HepG2 (cell line): Measurements from ENCODE around the gene BABAM2. TPM values are rescaled to one million over a fixed set of nuclear protein-coding genes. Genes with fewer than 3 reads are reported as not detected.
A peak's percentile ranks its signal among the peaks of the same experiment; 100 is the strongest.

ENCODE experiments used
- CC2D1A ChIP-seq: sonication (generic); formaldehyde crosslinking; IDR thresholded peaks from 2 replicates; pipeline ENCODE4 v1.8.1; 2023; ENCODE audit warnings: mild to moderate bottlenecking, missing genetic modification reagents
- CREB1 ChIP-seq, 2 experiments: fragments of 450-650 bp in 1 of 2; IDR thresholded peaks; 2 replicates each; pipeline ENCODE4 v1.6.1; 2016 to 2017; ENCODE audit warnings: control low read depth in 1 of 2, mild to moderate bottlenecking in 1 of 2, missing compliant biosample characterization in 1 of 2, missing genetic modification characterization in 1 of 2
- CREM ChIP-seq, 2 experiments: sonication (generic) in 1 of 2; formaldehyde crosslinking in 1 of 2; IDR thresholded peaks; 2 replicates each; pipeline versions ENCODE4 v1.4.0 to v1.6.1; 2016 to 2020; ENCODE audit warnings: antibody characterized with exemption in 1 of 2, mild to moderate bottlenecking in 1 of 2, missing genetic modification reagents in 1 of 2
- EEA1 ChIP-seq: sonication (generic); formaldehyde crosslinking; IDR thresholded peaks from 2 replicates; pipeline ENCODE4 v1.5.1; 2020; ENCODE audit warnings: mild to moderate bottlenecking, missing genetic modification reagents, borderline replicate concordance
- GZF1 ChIP-seq: sonication (generic); formaldehyde crosslinking; IDR thresholded peaks from 2 replicates; pipeline ENCODE4 v1.5.1; 2020; ENCODE audit warnings: mild to moderate bottlenecking, missing genetic modification reagents
- RARA ChIP-seq: IDR thresholded peaks from 2 replicates; pipeline ENCODE4 v1.6.1; 2016; ENCODE audit warnings: missing genetic modification reagents, missing compliant biosample characterization
- SNRNP70 ChIP-seq: fragments of 200-400 bp; formaldehyde crosslinking; IDR thresholded peaks from 2 replicates; pipeline ENCODE4 v1.6.1; 2017; ENCODE audit warnings: mild to moderate bottlenecking, low read depth, low read length, moderate library complexity
- SOX5 ChIP-seq: IDR thresholded peaks from 2 replicates; pipeline ENCODE4 v1.6.1; 2016; ENCODE audit warnings: borderline replicate concordance
- SOX6 ChIP-seq, 2 experiments: fragments of 450-650 bp in 1 of 2; sonication (generic) in 1 of 2; formaldehyde crosslinking in 1 of 2; IDR thresholded peaks; 2 replicates each; pipeline versions ENCODE4 v1.4.0 to v1.6.1; 2017 to 2020; ENCODE audit warnings: antibody characterized with exemption in 1 of 2, mild to moderate bottlenecking in 1 of 2, missing genetic modification reagents in 1 of 2
- TBP ChIP-seq: sonication (generic); formaldehyde crosslinking; IDR thresholded peaks from 2 replicates; pipeline ENCODE4 v1.5.0; 2020; ENCODE audit warnings: missing genetic modification reagents
- ZMYM2 ChIP-seq: sonication (generic); formaldehyde crosslinking; IDR thresholded peaks from 2 replicates; pipeline ENCODE4 v1.8.0; 2022; ENCODE audit warnings: mild to moderate bottlenecking, missing genetic modification reagents
- ZNF44 ChIP-seq: sonication (generic); formaldehyde crosslinking; IDR thresholded peaks from 2 replicates; pipeline ENCODE4 v1.5.1; 2020; ENCODE audit warnings: mild to moderate bottlenecking, missing genetic modification reagents
- ZNF549 ChIP-seq: sonication (generic); formaldehyde crosslinking; IDR thresholded peaks from 2 replicates; pipeline ENCODE4 v1.5.0; 2020; ENCODE audit warnings: missing genetic modification reagents
- ZNF839 ChIP-seq: sonication (generic); formaldehyde crosslinking; IDR thresholded peaks from 2 replicates; pipeline ENCODE4 v1.4.0; 2020; ENCODE audit warnings: missing genetic modification reagents, mild to moderate bottlenecking, borderline replicate concordance
- polyA plus RNA-seq, 8 experiments: library from polyadenylated mRNA; depleted of rRNA in 3 of 8; stranded (reverse) in 7 of 8; unstranded in 1 of 8; fragments of >200 nt; fragmentation: Illumina TruSeq in 4 of 8; extraction: Trizol in 4 of 8; gene quantifications; 2 replicates each; pipeline versions ENCODE4 v1.2.1 to v1.2.3, GENCODE V29; 2011 to 2016; ENCODE audit warnings: low read depth in 4 of 8, missing spikeins in 1 of 8, mixed read lengths in 1 of 8; ENCODE audit not compliant: insufficient read depth in 1 of 8
- total RNA-seq, 5 experiments: library from RNA; depleted of rRNA; stranded (reverse); fragments of >200 nt; fragmentation: Illumina TruSeq; extraction: Trizol; gene quantifications; 2 replicates each; pipeline ENCODE4 v1.2.3, GENCODE V29; 2016; ENCODE audit warnings: low read depth in 1 of 5
- TF ChIP-seq, protein P1 (sequence below): sonication (generic); formaldehyde crosslinking; IDR thresholded peaks from 2 replicates; pipeline ENCODE4 v1.4.0; 2020; ENCODE audit warnings: missing genetic modification reagents
- TF ChIP-seq, protein P2 (sequence below): IDR thresholded peaks from 2 replicates; pipeline ENCODE4 v1.4.0; 2020; ENCODE audit warnings: mild to moderate bottlenecking, missing genetic modification reagents
- TF ChIP-seq, protein P3 (sequence below): sonication (generic); formaldehyde crosslinking; IDR thresholded peaks from 2 replicates; pipeline ENCODE4 v1.9.0; 2022; ENCODE audit warnings: missing genetic modification reagents, mild to moderate bottlenecking, borderline replicate concordance
- TF ChIP-seq, protein P4 (sequence below): sonication (generic); formaldehyde crosslinking; IDR thresholded peaks from 2 replicates; pipeline ENCODE4 v1.8.1; 2023; ENCODE audit warnings: mild to moderate bottlenecking, inconsistent platforms, moderate library complexity, missing genetic modification reagents, borderline replicate concordance

BABAM2 gene
- total and polyA plus RNA-seq, 2 of the 13 experiments (the other 11 are each of a cell fraction or from before 2014, with no cell fraction given), result 24.9 to 28.0 TPM

DNA sequence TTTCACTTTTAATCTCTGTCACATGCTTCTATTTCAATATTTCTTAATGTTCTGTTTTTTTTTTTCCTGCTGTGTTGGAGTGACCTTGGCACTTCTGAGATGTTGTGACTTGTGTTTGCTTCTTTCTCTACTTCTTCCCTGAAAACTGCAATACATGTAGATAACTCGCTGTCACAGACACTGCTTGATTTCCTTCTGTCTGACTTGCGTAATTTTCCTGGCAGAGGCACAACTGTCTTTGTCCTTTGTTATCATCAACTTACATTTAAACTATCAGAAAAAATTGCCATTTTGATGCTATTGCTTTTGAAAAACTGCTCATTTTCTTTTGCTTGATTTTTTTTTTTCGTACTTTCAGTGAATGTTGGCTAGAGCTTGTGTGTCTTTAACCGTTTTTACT is 69.0 kb downstream of the BABAM2 start (continued):
- TF ChIP-seq, protein P1, sequence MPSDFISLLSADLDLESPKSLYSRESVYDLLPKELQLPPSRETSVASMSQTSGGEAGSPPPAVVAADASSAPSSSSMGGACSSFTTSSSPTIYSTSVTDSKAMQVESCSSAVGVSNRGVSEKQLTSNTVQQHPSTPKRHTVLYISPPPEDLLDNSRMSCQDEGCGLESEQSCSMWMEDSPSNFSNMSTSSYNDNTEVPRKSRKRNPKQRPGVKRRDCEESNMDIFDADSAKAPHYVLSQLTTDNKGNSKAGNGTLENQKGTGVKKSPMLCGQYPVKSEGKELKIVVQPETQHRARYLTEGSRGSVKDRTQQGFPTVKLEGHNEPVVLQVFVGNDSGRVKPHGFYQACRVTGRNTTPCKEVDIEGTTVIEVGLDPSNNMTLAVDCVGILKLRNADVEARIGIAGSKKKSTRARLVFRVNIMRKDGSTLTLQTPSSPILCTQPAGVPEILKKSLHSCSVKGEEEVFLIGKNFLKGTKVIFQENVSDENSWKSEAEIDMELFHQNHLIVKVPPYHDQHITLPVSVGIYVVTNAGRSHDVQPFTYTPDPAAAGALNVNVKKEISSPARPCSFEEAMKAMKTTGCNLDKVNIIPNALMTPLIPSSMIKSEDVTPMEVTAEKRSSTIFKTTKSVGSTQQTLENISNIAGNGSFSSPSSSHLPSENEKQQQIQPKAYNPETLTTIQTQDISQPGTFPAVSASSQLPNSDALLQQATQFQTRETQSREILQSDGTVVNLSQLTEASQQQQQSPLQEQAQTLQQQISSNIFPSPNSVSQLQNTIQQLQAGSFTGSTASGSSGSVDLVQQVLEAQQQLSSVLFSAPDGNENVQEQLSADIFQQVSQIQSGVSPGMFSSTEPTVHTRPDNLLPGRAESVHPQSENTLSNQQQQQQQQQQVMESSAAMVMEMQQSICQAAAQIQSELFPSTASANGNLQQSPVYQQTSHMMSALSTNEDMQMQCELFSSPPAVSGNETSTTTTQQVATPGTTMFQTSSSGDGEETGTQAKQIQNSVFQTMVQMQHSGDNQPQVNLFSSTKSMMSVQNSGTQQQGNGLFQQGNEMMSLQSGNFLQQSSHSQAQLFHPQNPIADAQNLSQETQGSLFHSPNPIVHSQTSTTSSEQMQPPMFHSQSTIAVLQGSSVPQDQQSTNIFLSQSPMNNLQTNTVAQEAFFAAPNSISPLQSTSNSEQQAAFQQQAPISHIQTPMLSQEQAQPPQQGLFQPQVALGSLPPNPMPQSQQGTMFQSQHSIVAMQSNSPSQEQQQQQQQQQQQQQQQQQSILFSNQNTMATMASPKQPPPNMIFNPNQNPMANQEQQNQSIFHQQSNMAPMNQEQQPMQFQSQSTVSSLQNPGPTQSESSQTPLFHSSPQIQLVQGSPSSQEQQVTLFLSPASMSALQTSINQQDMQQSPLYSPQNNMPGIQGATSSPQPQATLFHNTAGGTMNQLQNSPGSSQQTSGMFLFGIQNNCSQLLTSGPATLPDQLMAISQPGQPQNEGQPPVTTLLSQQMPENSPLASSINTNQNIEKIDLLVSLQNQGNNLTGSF, result no peak
- no peak for TF ChIP-seq ZNF44
- TF ChIP-seq EEA1 (CRISPR knock-in tag), result no peak
- TF ChIP-seq SOX6 (IDR thresholded peaks at IDR 0.05), result no peak
- TF ChIP-seq SOX6 (CRISPR knock-in tag; IDR thresholded peaks at IDR 0.05), result peak; percentile 42; the same call in 1 of the 2 replicates
- no peak for TF ChIP-seq CC2D1A (CRISPR knock-in tag)
- TF ChIP-seq SOX5 (CRISPR knock-in tag), result peak; percentile 73; the same call in 1 of the 2 replicates
- no peak for TF ChIP-seq ZNF839
- TF ChIP-seq, protein P2, sequence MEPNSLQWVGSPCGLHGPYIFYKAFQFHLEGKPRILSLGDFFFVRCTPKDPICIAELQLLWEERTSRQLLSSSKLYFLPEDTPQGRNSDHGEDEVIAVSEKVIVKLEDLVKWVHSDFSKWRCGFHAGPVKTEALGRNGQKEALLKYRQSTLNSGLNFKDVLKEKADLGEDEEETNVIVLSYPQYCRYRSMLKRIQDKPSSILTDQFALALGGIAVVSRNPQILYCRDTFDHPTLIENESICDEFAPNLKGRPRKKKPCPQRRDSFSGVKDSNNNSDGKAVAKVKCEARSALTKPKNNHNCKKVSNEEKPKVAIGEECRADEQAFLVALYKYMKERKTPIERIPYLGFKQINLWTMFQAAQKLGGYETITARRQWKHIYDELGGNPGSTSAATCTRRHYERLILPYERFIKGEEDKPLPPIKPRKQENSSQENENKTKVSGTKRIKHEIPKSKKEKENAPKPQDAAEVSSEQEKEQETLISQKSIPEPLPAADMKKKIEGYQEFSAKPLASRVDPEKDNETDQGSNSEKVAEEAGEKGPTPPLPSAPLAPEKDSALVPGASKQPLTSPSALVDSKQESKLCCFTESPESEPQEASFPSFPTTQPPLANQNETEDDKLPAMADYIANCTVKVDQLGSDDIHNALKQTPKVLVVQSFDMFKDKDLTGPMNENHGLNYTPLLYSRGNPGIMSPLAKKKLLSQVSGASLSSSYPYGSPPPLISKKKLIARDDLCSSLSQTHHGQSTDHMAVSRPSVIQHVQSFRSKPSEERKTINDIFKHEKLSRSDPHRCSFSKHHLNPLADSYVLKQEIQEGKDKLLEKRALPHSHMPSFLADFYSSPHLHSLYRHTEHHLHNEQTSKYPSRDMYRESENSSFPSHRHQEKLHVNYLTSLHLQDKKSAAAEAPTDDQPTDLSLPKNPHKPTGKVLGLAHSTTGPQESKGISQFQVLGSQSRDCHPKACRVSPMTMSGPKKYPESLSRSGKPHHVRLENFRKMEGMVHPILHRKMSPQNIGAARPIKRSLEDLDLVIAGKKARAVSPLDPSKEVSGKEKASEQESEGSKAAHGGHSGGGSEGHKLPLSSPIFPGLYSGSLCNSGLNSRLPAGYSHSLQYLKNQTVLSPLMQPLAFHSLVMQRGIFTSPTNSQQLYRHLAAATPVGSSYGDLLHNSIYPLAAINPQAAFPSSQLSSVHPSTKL (CRISPR knock-in tag), result peak; percentile 72
- TF ChIP-seq ZMYM2, result no peak
- TF ChIP-seq, protein P3, sequence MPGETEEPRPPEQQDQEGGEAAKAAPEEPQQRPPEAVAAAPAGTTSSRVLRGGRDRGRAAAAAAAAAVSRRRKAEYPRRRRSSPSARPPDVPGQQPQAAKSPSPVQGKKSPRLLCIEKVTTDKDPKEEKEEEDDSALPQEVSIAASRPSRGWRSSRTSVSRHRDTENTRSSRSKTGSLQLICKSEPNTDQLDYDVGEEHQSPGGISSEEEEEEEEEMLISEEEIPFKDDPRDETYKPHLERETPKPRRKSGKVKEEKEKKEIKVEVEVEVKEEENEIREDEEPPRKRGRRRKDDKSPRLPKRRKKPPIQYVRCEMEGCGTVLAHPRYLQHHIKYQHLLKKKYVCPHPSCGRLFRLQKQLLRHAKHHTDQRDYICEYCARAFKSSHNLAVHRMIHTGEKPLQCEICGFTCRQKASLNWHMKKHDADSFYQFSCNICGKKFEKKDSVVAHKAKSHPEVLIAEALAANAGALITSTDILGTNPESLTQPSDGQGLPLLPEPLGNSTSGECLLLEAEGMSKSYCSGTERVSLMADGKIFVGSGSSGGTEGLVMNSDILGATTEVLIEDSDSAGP (CRISPR knock-in tag), result no peak
- TF ChIP-seq TBP (CRISPR knock-in tag), result no peak
- TF ChIP-seq CREM (IDR thresholded peaks at IDR 0.05), result peak; percentile 14; the same call in 1 of the 2 replicates
- TF ChIP-seq CREM (CRISPR knock-in tag; IDR thresholded peaks at IDR 0.05), result no peak
- no peak for TF ChIP-seq GZF1 (CRISPR knock-in tag)
- TF ChIP-seq SNRNP70, result no peak
- TF ChIP-seq, protein P4, sequence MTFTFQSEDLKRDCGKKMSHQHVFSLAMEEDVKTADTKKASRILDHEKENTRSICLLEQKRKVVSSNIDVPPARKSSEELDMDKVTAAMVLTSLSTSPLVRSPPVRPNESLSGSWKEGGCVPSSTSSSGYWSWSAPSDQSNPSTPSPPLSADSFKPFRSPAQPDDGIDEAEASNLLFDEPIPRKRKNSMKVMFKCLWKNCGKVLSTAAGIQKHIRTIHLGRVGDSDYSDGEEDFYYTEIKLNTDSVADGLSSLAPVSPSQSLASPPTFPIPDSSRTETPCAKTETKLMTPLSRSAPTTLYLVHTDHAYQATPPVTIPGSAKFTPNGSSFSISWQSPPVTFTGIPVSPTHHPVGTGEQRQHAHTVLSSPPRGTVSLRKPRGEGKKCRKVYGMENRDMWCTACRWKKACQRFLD (CRISPR knock-in tag), result no peak
- TF ChIP-seq RARA, result 0 out of 2 replicates have a peak, but pooled peaks have one; percentile 10
- no peak for TF ChIP-seq ZNF549 (CRISPR knock-in tag)
- no peak for TF ChIP-seq CREB1 (IDR thresholded peaks at IDR 0.05)
- peak; percentile 30; the same call in 1 of the 2 replicates for TF ChIP-seq CREB1 (CRISPR knock-in tag; IDR thresholded peaks at IDR 0.05)
